GM12878 (cell line): ENCODE data around the gene EXD3.

Experiments
- CHD2 ChIP-seq: IDR thresholded peaks from 2 replicates; pipeline ENCODE4 v1.6.1; 2011; ENCODE audit warnings: low read depth, low read length, improper control_type of control experiment, borderline replicate concordance
- HCFC1 ChIP-seq: fragments of 150-350 bp; IDR thresholded peaks from 2 replicates; pipeline ENCODE4 v1.6.1; 2014; ENCODE audit warnings: low read length
- MTA2 ChIP-seq: fragments of 450-650 bp; IDR thresholded peaks from 2 replicates; pipeline ENCODE4 v1.6.1; 2016; ENCODE audit warnings: low read depth, mild to moderate bottlenecking, moderate library complexity
- SRF ChIP-seq, 2 experiments: IDR thresholded peaks; 2 replicates each; pipeline ENCODE4 v1.6.1; 2011; ENCODE audit warnings: low read depth in 2 of 2, low read length in 2 of 2, mild to moderate bottlenecking in 1 of 2, moderate library complexity in 1 of 2
- TAF1 ChIP-seq: IDR thresholded peaks from 2 replicates; pipeline ENCODE4 v1.6.1; 2011; ENCODE audit warnings: mild to moderate bottlenecking, low read depth, low read length, borderline replicate concordance
- TF ChIP-seq, protein P1 (sequence below): IDR thresholded peaks from 2 replicates; pipeline ENCODE4 v1.6.1; 2012; ENCODE audit warnings: mild to moderate bottlenecking, low read depth, low read length

DNA sequence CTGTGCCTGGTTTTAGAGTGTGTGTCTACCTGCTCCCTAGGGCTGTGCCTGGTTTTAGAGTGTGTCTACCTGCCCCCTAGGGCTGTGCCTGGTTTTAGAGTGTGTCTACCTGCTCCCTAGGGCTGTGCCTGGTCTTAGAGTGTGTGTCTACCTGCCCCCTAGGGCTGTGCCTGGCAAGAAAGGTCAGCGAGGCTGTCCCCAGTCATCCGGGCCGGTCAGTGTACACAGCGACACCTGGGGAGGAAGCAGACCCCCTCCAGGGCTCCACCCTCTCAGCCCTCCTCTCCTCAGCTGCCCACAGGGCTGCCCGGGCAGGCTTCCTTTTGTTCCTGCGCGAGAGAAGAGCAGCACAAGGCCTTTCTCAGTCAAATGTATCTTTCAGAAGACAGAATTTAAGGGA is 125.0 kb downstream of the EXD3 start:
- TF ChIP-seq MTA2, result no peak
- TF ChIP-seq SRF (IDR thresholded peaks at IDR 0.05; ENCODE audit: low read depth in 2 of 2, low read length in 2 of 2), result no peak
- no peak for TF ChIP-seq CHD2
- TF ChIP-seq, protein P1, sequence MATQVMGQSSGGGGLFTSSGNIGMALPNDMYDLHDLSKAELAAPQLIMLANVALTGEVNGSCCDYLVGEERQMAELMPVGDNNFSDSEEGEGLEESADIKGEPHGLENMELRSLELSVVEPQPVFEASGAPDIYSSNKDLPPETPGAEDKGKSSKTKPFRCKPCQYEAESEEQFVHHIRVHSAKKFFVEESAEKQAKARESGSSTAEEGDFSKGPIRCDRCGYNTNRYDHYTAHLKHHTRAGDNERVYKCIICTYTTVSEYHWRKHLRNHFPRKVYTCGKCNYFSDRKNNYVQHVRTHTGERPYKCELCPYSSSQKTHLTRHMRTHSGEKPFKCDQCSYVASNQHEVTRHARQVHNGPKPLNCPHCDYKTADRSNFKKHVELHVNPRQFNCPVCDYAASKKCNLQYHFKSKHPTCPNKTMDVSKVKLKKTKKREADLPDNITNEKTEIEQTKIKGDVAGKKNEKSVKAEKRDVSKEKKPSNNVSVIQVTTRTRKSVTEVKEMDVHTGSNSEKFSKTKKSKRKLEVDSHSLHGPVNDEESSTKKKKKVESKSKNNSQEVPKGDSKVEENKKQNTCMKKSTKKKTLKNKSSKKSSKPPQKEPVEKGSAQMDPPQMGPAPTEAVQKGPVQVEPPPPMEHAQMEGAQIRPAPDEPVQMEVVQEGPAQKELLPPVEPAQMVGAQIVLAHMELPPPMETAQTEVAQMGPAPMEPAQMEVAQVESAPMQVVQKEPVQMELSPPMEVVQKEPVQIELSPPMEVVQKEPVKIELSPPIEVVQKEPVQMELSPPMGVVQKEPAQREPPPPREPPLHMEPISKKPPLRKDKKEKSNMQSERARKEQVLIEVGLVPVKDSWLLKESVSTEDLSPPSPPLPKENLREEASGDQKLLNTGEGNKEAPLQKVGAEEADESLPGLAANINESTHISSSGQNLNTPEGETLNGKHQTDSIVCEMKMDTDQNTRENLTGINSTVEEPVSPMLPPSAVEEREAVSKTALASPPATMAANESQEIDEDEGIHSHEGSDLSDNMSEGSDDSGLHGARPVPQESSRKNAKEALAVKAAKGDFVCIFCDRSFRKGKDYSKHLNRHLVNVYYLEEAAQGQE, result no peak
- TF ChIP-seq HCFC1, result no peak
- no peak for TF ChIP-seq TAF1
